CD4-positive, alpha-beta T cell treated with Interleukin-1 beta for 1 hour (primary cell): Measurements from ENCODE around the gene MIEN1.

Source experiments
- DNase-seq, 2 donors: peaks; one replicate each; pipeline ENCODE4 v3.0.0-alpha.2; 2020 to 2022

The MIEN1 gene

GRCh38 chr17:39696731-39697130 is 33.6 kb downstream of the MIEN1 start:
- DNase-seq: no peak

GRCh38 chr17:39695089-39695474 is 35.2 kb downstream of the MIEN1 start:
- DNase-seq: no peak

GRCh38 chr17:39694593-39694992 is 35.7 kb downstream of the MIEN1 start:
- DNase-seq: no peak

GRCh38 chr17:39688945-39689344 is 41.4 kb downstream of the MIEN1 start:
- DNase-seq: no peak

- DNase-seq: no peak
Measured at GRCh38 chr17:39688475-39688835, 41.9 kb downstream of the MIEN1 start.

- peak; percentile 85 to 90 for DNase-seq
Measured at GRCh38 chr17:39687546-39688474, 42.5 kb downstream of the MIEN1 start, which contains the start of gene PGAP3. PGAP3 (minus strand) TSS chr17:39688057; CDS start chr17:39688014, 43 bp downstream.

GRCh38 chr17:39687101-39687545 is 43.2 kb downstream of the MIEN1 start:
- DNase-seq: no peak

- no peak for DNase-seq
Measured at GRCh38 chr17:39684369-39685192, 45.8 kb downstream of the MIEN1 start.

- no peak for DNase-seq
Measured at GRCh38 chr17:39683295-39683939, 46.9 kb downstream of the MIEN1 start.

GRCh38 chr17:39679521-39680192 is 50.7 kb downstream of the MIEN1 start:
- DNase-seq: peak; percentile 63
